ENCODE measurements around the gene TEX29. TPM values are rescaled to one million over a fixed set of nuclear protein-coding genes. Genes with fewer than 3 reads are reported as not detected.

Gene TEX29
- total and polyA plus RNA-seq, 8 donors, result 0.23 to 3.8 (median 1.3) TPM; not detected in 4

GRCh38 chr13:111347438-111347837 lies 27.0 kb downstream of the TEX29 start:
- FAIRE-seq (no peak), ATAC-seq (no peak), DNase-seq (no peak)
- H3K4me3 ChIP-seq, result no peak overlapping the region
- no peak overlapping the region for H3K27ac ChIP-seq
- WGBS, 2 donors, result 87 to 90% methylated on average over 6 of the region's 6 CpGs
- H3K36me3 ChIP-seq, result no peaks in the 10 kb centered on the region
- intact Hi-C loops (cut with DNase I), result no loop called here
- no peaks in the 10 kb centered on the region for H3K27me3 ChIP-seq
- no peak for TF ChIP-seq CTCF (IDR thresholded peaks at IDR 0.05)
- no peaks in the 10 kb centered on the region for H3K4me1 ChIP-seq
- H3K9me3 ChIP-seq, result no peaks in the 10 kb centered on the region

GRCh38 chr13:111353508-111353907 lies 33.1 kb downstream of the TEX29 start:
- no peaks in the 10 kb centered on the region for H3K36me3 ChIP-seq
- WGBS, 2 donors, result 82 to 93% methylated on average over 2 of the region's 2 CpGs
- ATAC-seq (no peak), FAIRE-seq (no peak), DNase-seq (no peak)
- no peaks in the 10 kb centered on the region for H3K9me3 ChIP-seq
- H3K4me3 ChIP-seq, result no peak overlapping the region
- intact Hi-C loops (cut with DNase I), result no loop called here
- no peaks in the 10 kb centered on the region for H3K4me1 ChIP-seq
- TF ChIP-seq CTCF (IDR thresholded peaks at IDR 0.05), result no peak
- no peak overlapping the region for H3K27ac ChIP-seq
- no peaks in the 10 kb centered on the region for H3K27me3 ChIP-seq

- FAIRE-seq, result no peak
- WGBS, 2 donors, result 69 to 74% methylated on average over 7 of the region's 7 CpGs
- DNase-seq, result no peak
- intact Hi-C loops (cut with DNase I), result no loop called here
- no peak for TF ChIP-seq CTCF (IDR thresholded peaks at IDR 0.05)
- Histone ChIP-seq H3K27ac (no peak overlapping the region), H3K4me1 (no peaks in the 10 kb centered on the region), H3K4me3 (no peak overlapping the region), H3K36me3 (no peaks in the 10 kb centered on the region), H3K27me3 (no peaks in the 10 kb centered on the region), H3K9me3 (no peaks in the 10 kb centered on the region)
- ATAC-seq, result no peak
Observed at GRCh38 chr13:111354789-111355188, 34.3 kb downstream of the TEX29 start.

GRCh38 chr13:111356795-111357194 lies 36.4 kb downstream of the TEX29 start:
- Histone ChIP-seq H3K36me3 (no peaks in the 10 kb centered on the region), H3K27me3 (no peaks in the 10 kb centered on the region), H3K9me3 (no peaks in the 10 kb centered on the region), H3K4me3 (no peak overlapping the region), H3K27ac (no peak overlapping the region), H3K4me1 (no peaks in the 10 kb centered on the region)
- 58 to 72% methylated on average over 4 of the region's 4 CpGs for WGBS, 2 donors
- DNase-seq (no peak), FAIRE-seq (no peak), ATAC-seq (no peak)
- no peak for TF ChIP-seq CTCF (IDR thresholded peaks at IDR 0.05)
- intact Hi-C loops (cut with DNase I), result no loop called here

- no peak for TF ChIP-seq CTCF (IDR thresholded peaks at IDR 0.05)
- FAIRE-seq (no peak), DNase-seq (no peak), ATAC-seq (no peak)
- Histone ChIP-seq H3K9me3 (no peaks in the 10 kb centered on the region), H3K27ac (no peak overlapping the region), H3K36me3 (no peaks in the 10 kb centered on the region), H3K27me3 (no peaks in the 10 kb centered on the region), H3K4me3 (no peak overlapping the region), H3K4me1 (no peaks in the 10 kb centered on the region)
- intact Hi-C loops (cut with DNase I), result no loop called here
- 50 to 66% methylated on average over 11 of the region's 11 CpGs for WGBS, 2 donors
Observed at GRCh38 chr13:111359237-111359915, 38.9 kb downstream of the TEX29 start.
